Measurements from ENCODE around the gene TXNDC16.

Gene TXNDC16

DNA sequence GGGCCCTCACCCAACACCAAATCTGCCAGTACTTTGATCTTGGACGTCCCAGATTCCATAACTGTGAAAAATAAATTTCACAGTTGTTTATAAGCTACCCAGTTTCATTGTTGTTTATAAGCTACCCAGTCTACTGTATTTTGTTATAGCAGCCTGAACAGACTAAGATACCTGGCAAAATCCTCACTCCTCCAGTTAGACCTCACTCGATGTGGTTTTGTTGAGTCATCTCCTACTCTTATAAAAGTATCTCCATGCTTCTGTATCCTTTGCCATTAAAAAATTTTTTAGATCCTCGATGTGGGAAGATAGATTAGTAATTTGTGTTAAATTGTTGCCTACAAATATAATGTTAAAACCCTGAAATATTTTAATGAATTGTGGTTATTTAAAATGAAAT, 16.0 kb downstream of the TXNDC16 start:
- Histone ChIP-seq H3K4me3 (ENCODE audit: low read depth in 1 of 2, low read length in 2 of 2) (no peak overlapping the region), H3K9me3 (ENCODE audit: low read length) (no peaks in the 10 kb centered on the region), H3K36me3 (ENCODE audit: insufficient read depth, low read length) (peaks cover 14% of the 10 kb centered on the region), H3K27ac (ENCODE audit: low read depth, low read length) (no peak overlapping the region), H3K9ac (ENCODE audit: low read length) (no peak overlapping the region), H3K4me1 (ENCODE audit: insufficient read depth, low read length) (no peaks in the 10 kb centered on the region), H3K27me3 (ENCODE audit: control insufficient read depth in 1 of 2, insufficient read depth in 2 of 2, low read length in 2 of 2) (no peaks in the 10 kb centered on the region)

- no peak overlapping the region for H3K9ac ChIP-seq (ENCODE audit: low read length)
- H3K4me1 ChIP-seq (ENCODE audit: insufficient read depth, low read length) = no peaks in the 10 kb centered on the region
- H3K27ac ChIP-seq (ENCODE audit: low read depth, low read length) = no peak overlapping the region
- H3K4me3 ChIP-seq (ENCODE audit: low read depth in 1 of 2, low read length in 2 of 2) = no peak overlapping the region
- no peaks in the 10 kb centered on the region for H3K27me3 ChIP-seq (ENCODE audit: control insufficient read depth in 1 of 2, insufficient read depth in 2 of 2, low read length in 2 of 2)
- H3K9me3 ChIP-seq (ENCODE audit: low read length) = no peaks in the 10 kb centered on the region
- H3K36me3 ChIP-seq (ENCODE audit: insufficient read depth, low read length) = peaks cover 18% of the 10 kb centered on the region
These were observed 20.8 kb downstream of the TXNDC16 start for GRCh38 chr14:52531481-52531880.

GRCh38 chr14:52527052-52527451, 25.3 kb downstream of the TXNDC16 start:
- no peaks in the 10 kb centered on the region for H3K27me3 ChIP-seq (ENCODE audit: control insufficient read depth in 1 of 2, insufficient read depth in 2 of 2, low read length in 2 of 2)
- H3K4me1 ChIP-seq (ENCODE audit: insufficient read depth, low read length) = no peaks in the 10 kb centered on the region
- H3K36me3 ChIP-seq (ENCODE audit: insufficient read depth, low read length) = peaks cover 4% of the 10 kb centered on the region
- H3K9ac ChIP-seq (ENCODE audit: low read length) = no peak overlapping the region
- no peak overlapping the region for H3K27ac ChIP-seq (ENCODE audit: low read depth, low read length)
- H3K9me3 ChIP-seq (ENCODE audit: low read length) = no peaks in the 10 kb centered on the region
- no peak overlapping the region for H3K4me3 ChIP-seq (ENCODE audit: low read depth in 1 of 2, low read length in 2 of 2)

GRCh38 chr14:52522581-52523345, 29.5 kb downstream of the TXNDC16 start:
- H3K4me3 ChIP-seq (ENCODE audit: low read depth in 1 of 2, low read length in 2 of 2) = no peak overlapping the region
- H3K9ac ChIP-seq (ENCODE audit: low read length) = no peak overlapping the region
- H3K9me3 ChIP-seq (ENCODE audit: low read length) = no peaks in the 10 kb centered on the region
- no peaks in the 10 kb centered on the region for H3K4me1 ChIP-seq (ENCODE audit: insufficient read depth, low read length)
- peaks cover 4% of the 10 kb centered on the region for H3K36me3 ChIP-seq (ENCODE audit: insufficient read depth, low read length)
- H3K27ac ChIP-seq (ENCODE audit: low read depth, low read length) = no peak overlapping the region
- H3K27me3 ChIP-seq (ENCODE audit: control insufficient read depth in 1 of 2, insufficient read depth in 2 of 2, low read length in 2 of 2) = no peaks in the 10 kb centered on the region

DNA sequence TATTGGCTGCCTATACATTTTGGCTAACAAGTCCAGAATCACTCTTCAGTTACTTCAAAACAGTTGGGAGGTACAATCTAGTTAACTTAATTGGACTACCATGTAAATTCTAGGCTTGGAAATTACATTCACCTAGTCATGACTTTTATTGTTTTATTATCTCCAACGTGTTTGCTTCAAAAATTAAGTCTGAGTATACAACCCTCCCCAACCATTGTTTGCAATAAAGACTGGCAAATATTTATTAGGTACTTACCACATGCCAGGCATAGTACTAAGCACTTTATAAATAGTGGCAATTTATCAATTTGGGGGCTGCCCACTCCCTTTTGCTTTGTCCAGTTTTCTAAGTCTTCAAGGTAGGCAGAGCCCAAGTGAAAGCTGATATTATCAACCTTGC, 30.3 kb downstream of the TXNDC16 start:
- no peak overlapping the region for H3K27ac ChIP-seq (ENCODE audit: low read depth, low read length)
- H3K4me3 ChIP-seq (ENCODE audit: low read depth in 1 of 2, low read length in 2 of 2) = no peak overlapping the region
- no peaks in the 10 kb centered on the region for H3K27me3 ChIP-seq (ENCODE audit: control insufficient read depth in 1 of 2, insufficient read depth in 2 of 2, low read length in 2 of 2)
- no peak overlapping the region for H3K9ac ChIP-seq (ENCODE audit: low read length)
- no peaks in the 10 kb centered on the region for H3K4me1 ChIP-seq (ENCODE audit: insufficient read depth, low read length)
- H3K36me3 ChIP-seq (ENCODE audit: insufficient read depth, low read length) = peaks cover 3% of the 10 kb centered on the region
- no peaks in the 10 kb centered on the region for H3K9me3 ChIP-seq (ENCODE audit: low read length)

GRCh38 chr14:52514046-52514811, 38.1 kb downstream of the TXNDC16 start:
- Histone ChIP-seq H3K36me3 (ENCODE audit: insufficient read depth, low read length) (peaks cover 3% of the 10 kb centered on the region), H3K9ac (ENCODE audit: low read length) (no peak overlapping the region), H3K4me3 (ENCODE audit: low read depth in 1 of 2, low read length in 2 of 2) (no peak overlapping the region), H3K9me3 (ENCODE audit: low read length) (no peaks in the 10 kb centered on the region), H3K27ac (ENCODE audit: low read depth, low read length) (no peak overlapping the region), H3K27me3 (ENCODE audit: control insufficient read depth in 1 of 2, insufficient read depth in 2 of 2, low read length in 2 of 2) (no peaks in the 10 kb centered on the region), H3K4me1 (ENCODE audit: insufficient read depth, low read length) (no peaks in the 10 kb centered on the region)

- no peaks in the 10 kb centered on the region for H3K27me3 ChIP-seq (ENCODE audit: control insufficient read depth in 1 of 2, insufficient read depth in 2 of 2, low read length in 2 of 2)
- peaks cover 3% of the 10 kb centered on the region for H3K36me3 ChIP-seq (ENCODE audit: insufficient read depth, low read length)
- no peaks in the 10 kb centered on the region for H3K9me3 ChIP-seq (ENCODE audit: low read length)
- H3K4me3 ChIP-seq (ENCODE audit: low read depth in 1 of 2, low read length in 2 of 2) = no peak overlapping the region
- no peak overlapping the region for H3K9ac ChIP-seq (ENCODE audit: low read length)
- no peak overlapping the region for H3K27ac ChIP-seq (ENCODE audit: low read depth, low read length)
- H3K4me1 ChIP-seq (ENCODE audit: insufficient read depth, low read length) = no peaks in the 10 kb centered on the region
These were observed 39.1 kb downstream of the TXNDC16 start for GRCh38 chr14:52513249-52513648.

- H3K9me3 ChIP-seq (ENCODE audit: low read length) = no peaks in the 10 kb centered on the region
- no peaks in the 10 kb centered on the region for H3K4me1 ChIP-seq (ENCODE audit: insufficient read depth, low read length)
- H3K9ac ChIP-seq (ENCODE audit: low read length) = no peak overlapping the region
- H3K27ac ChIP-seq (ENCODE audit: low read depth, low read length) = no peak overlapping the region
- no peak overlapping the region for H3K4me3 ChIP-seq (ENCODE audit: low read depth in 1 of 2, low read length in 2 of 2)
- no peaks in the 10 kb centered on the region for H3K27me3 ChIP-seq (ENCODE audit: control insufficient read depth in 1 of 2, insufficient read depth in 2 of 2, low read length in 2 of 2)
- peaks cover 8% of the 10 kb centered on the region for H3K36me3 ChIP-seq (ENCODE audit: insufficient read depth, low read length)
These were observed 57.9 kb downstream of the TXNDC16 start for GRCh38 chr14:52494444-52494843.

- Histone ChIP-seq H3K36me3 (ENCODE audit: insufficient read depth, low read length) (no peaks in the 10 kb centered on the region), H3K4me3 (ENCODE audit: low read depth in 1 of 2, low read length in 2 of 2) (no peak overlapping the region), H3K9ac (ENCODE audit: low read length) (no peak overlapping the region), H3K27ac (ENCODE audit: low read depth, low read length) (no peak overlapping the region), H3K27me3 (ENCODE audit: control insufficient read depth in 1 of 2, insufficient read depth in 2 of 2, low read length in 2 of 2) (no peaks in the 10 kb centered on the region), H3K9me3 (ENCODE audit: low read length) (no peaks in the 10 kb centered on the region), H3K4me1 (ENCODE audit: insufficient read depth, low read length) (no peaks in the 10 kb centered on the region)
These were observed 66.8 kb downstream of the TXNDC16 start for GRCh38 chr14:52485350-52485960.

DNA sequence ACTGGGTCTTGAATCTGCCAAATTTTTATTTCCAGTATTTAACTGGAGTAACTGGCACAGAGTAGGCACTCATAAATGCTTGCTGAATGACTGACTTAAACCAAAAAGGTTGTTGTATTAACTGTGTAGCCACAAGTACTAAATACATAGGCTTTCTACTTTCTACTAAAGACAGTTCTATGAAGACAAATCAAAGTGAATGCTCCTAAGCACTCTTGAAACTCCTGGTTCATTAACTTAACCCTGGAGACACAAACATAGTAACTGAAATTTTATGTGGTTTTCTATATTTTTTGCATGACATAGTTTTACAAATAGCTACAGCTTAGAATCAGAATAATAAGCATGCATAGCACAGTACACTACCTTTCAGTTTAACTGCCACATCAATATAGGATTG, 70.4 kb downstream of the TXNDC16 start:
- no peaks in the 10 kb centered on the region for H3K36me3 ChIP-seq (ENCODE audit: insufficient read depth, low read length)
- no peaks in the 10 kb centered on the region for H3K4me1 ChIP-seq (ENCODE audit: insufficient read depth, low read length)
- no peak overlapping the region for H3K27ac ChIP-seq (ENCODE audit: low read depth, low read length)
- H3K9ac ChIP-seq (ENCODE audit: low read length) = no peak overlapping the region
- H3K9me3 ChIP-seq (ENCODE audit: low read length) = no peaks in the 10 kb centered on the region
- H3K27me3 ChIP-seq (ENCODE audit: control insufficient read depth in 1 of 2, insufficient read depth in 2 of 2, low read length in 2 of 2) = no peaks in the 10 kb centered on the region
- H3K4me3 ChIP-seq (ENCODE audit: low read depth in 1 of 2, low read length in 2 of 2) = no peak overlapping the region

DNA sequence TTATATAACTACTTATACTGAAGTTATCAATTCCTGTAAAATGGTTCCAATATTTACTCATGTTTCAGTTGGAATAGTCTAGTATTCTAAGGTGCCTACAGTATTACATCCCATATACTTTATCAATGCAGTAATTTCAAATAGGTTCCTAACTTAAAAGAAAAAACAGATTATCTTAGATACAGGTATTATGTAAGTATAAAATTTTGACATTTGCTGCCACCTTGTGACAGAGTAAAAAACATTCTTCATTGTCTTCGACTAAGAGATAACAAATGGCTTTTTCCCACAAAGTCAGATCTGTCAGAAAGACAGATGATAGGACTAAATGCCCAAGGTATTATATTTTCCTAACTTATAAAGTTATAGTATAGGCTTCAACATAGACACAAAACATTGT, 78.7 kb downstream of the TXNDC16 start:
- no peak overlapping the region for H3K9ac ChIP-seq (ENCODE audit: low read length)
- H3K9me3 ChIP-seq (ENCODE audit: low read length) = no peaks in the 10 kb centered on the region
- H3K27me3 ChIP-seq (ENCODE audit: control insufficient read depth in 1 of 2, insufficient read depth in 2 of 2, low read length in 2 of 2) = no peaks in the 10 kb centered on the region
- no peak overlapping the region for H3K4me3 ChIP-seq (ENCODE audit: low read depth in 1 of 2, low read length in 2 of 2)
- H3K27ac ChIP-seq (ENCODE audit: low read depth, low read length) = no peak overlapping the region
- H3K36me3 ChIP-seq (ENCODE audit: insufficient read depth, low read length) = no peaks in the 10 kb centered on the region
- H3K4me1 ChIP-seq (ENCODE audit: insufficient read depth, low read length) = peaks cover 4% of the 10 kb centered on the region

All from muscle layer of colon (tissue), 2 donors.